Fibroblast of skin of abdomen (primary cell): ENCODE data around the gene SAAL1. TPM values are rescaled to one million over a fixed set of nuclear protein-coding genes. Genes with fewer than 3 reads are reported as not detected.
"Not testable (repeated sequence)": the region's sequence is repeated elsewhere in the genome, so short reads cannot be mapped to it uniquely, and the experiment has no call there.

Experiments
- DNase-seq: peaks from one replicate; pipeline ENCODE4 v3.0.0-alpha.2; 2013
- polyA plus RNA-seq, 2 experiments: library from polyadenylated mRNA; unstranded; fragments of 120-200 nt; gene quantifications; one replicate each; pipeline ENCODE4 v1.2.1, GENCODE V29; 2013; ENCODE audit not compliant: insufficient read length in 2 of 2

SAAL1 gene
- polyA plus RNA-seq (2013, experiment 1 of 2; ENCODE audit: insufficient read length) = 20.9 TPM
- 21.6 TPM for polyA plus RNA-seq (2013, experiment 2 of 2; ENCODE audit: insufficient read length)

GRCh38 chr11:18105802-18106574 is at the start of gene SAAL1:
SAAL1 (minus strand) TSS chr11:18106082; CDS start chr11:18106041, 41 bp downstream.
- peak; percentile 83 for DNase-seq

GRCh38 chr11:18151581-18151980 is 45.7 kb upstream of the SAAL1 start:
- no peak for DNase-seq

GRCh38 chr11:18145837-18146236 is 40.0 kb upstream of the SAAL1 start:
- DNase-seq = no peak

- DNase-seq = no peak
Measured at GRCh38 chr11:18145025-18145424, 39.1 kb upstream of the SAAL1 start.

- DNase-seq = peak; percentile 4
Measured at GRCh38 chr11:18144243-18144642, 38.4 kb upstream of the SAAL1 start.

- no peak for DNase-seq
Measured at GRCh38 chr11:18140145-18140544, 34.3 kb upstream of the SAAL1 start.

- no peak for DNase-seq
Measured at GRCh38 chr11:18137186-18137800, 31.4 kb upstream of the SAAL1 start.

- DNase-seq = no peak
Measured at GRCh38 chr11:18135308-18135707, 29.4 kb upstream of the SAAL1 start.

- DNase-seq = no peak
Measured at GRCh38 chr11:18132341-18132740, 26.5 kb upstream of the SAAL1 start, which contains the start of gene MRGPRX3. MRGPRX3 (plus strand) TSS chr11:18132571; CDS start chr11:18137203, 4,632 bp downstream.

GRCh38 chr11:18131115-18131514 is 25.2 kb upstream of the SAAL1 start:
- DNase-seq = not testable (repeated sequence)

- not testable (repeated sequence) for DNase-seq
Measured at GRCh38 chr11:18121331-18121828, 15.5 kb upstream of the SAAL1 start.

- DNase-seq = peak; percentile 46
Measured at GRCh38 chr11:18115360-18116127, 9.7 kb upstream of the SAAL1 start.

- DNase-seq = no peak
Measured at GRCh38 chr11:18111005-18111404, 5.1 kb upstream of the SAAL1 start.

GRCh38 chr11:18108254-18108653 is 2.4 kb upstream of the SAAL1 start:
- DNase-seq = no peak

- peak; percentile 22 for DNase-seq
Measured at GRCh38 chr11:18106688-18107087, 806 bp upstream of the SAAL1 start.

GRCh38 chr11:18105086-18105801 is 638 bp downstream of the SAAL1 start:
- no peak for DNase-seq

- DNase-seq = no peak
Measured at GRCh38 chr11:18100926-18101656, 4.8 kb downstream of the SAAL1 start.

- no peak for DNase-seq
Measured at GRCh38 chr11:18093959-18094358, 11.9 kb downstream of the SAAL1 start.

- peak; percentile 10 for DNase-seq
Measured at GRCh38 chr11:18091731-18092130, 14.2 kb downstream of the SAAL1 start.

- no peak for DNase-seq
Measured at GRCh38 chr11:18088966-18089365, 16.9 kb downstream of the SAAL1 start.

- DNase-seq = peak; percentile 44
Measured at GRCh38 chr11:18088366-18088765, 17.5 kb downstream of the SAAL1 start.
